KMS-11 (cell line): ENCODE data around the gene KIAA1958.

Experiments
- H2AFZ ChIP-seq: fragments of 200-600 bp; sonication (generic); 2 replicates; pipeline ENCODE4 v1.6.1; 2016; ENCODE audit warnings: antibody characterized with exemption, mixed run types, low read depth
- H3K27ac ChIP-seq: fragments of 200-600 bp; sonication (generic); 2 replicates; pipeline ENCODE4 v1.6.1; 2016; ENCODE audit warnings: mild to moderate bottlenecking, mixed run types
- H3K27me3 ChIP-seq: fragments of 200-600 bp; sonication (generic); 2 replicates; pipeline ENCODE4 v1.6.1; 2017; ENCODE audit warnings: mild to moderate bottlenecking, low read depth, mixed run types, moderate library complexity; ENCODE audit not compliant: insufficient read depth
- H3K36me3 ChIP-seq: fragments of 200-600 bp; sonication (generic); 2 replicates; pipeline ENCODE4 v1.6.1; 2017; ENCODE audit warnings: mild to moderate bottlenecking, mixed run types; ENCODE audit not compliant: insufficient read depth
- H3K4me1 ChIP-seq: fragments of 200-600 bp; sonication (generic); 2 replicates; pipeline ENCODE4 v1.6.1; 2016; ENCODE audit warnings: mild to moderate bottlenecking, low read depth, mixed run types; ENCODE audit not compliant: poor library complexity, severe bottlenecking
- H3K4me2 ChIP-seq: fragments of 200-600 bp; sonication (generic); 2 replicates; pipeline ENCODE4 v1.7.0; 2016; ENCODE audit warnings: mild to moderate bottlenecking, mixed run types
- H3K4me3 ChIP-seq: fragments of 200-600 bp; sonication (generic); IDR thresholded peaks from 2 replicates; pipeline ENCODE4 v1.6.1; 2017; ENCODE audit warnings: low read depth, low read length, mixed read lengths; ENCODE audit not compliant: insufficient read depth
- H3K79me2 ChIP-seq: fragments of 200-600 bp; sonication (generic); 2 replicates; pipeline ENCODE4 v1.6.1; 2016; ENCODE audit warnings: low read depth, mixed run types; ENCODE audit not compliant: insufficient read depth
- H3K9ac ChIP-seq: fragments of 200-600 bp; sonication (generic); 2 replicates; pipeline ENCODE4 v1.6.1; 2016; ENCODE audit warnings: mild to moderate bottlenecking, mixed run types
- H4K20me1 ChIP-seq: fragments of 200-600 bp; sonication (generic); 2 replicates; pipeline ENCODE4 v1.6.1; 2016; ENCODE audit warnings: mild to moderate bottlenecking, mixed run types; ENCODE audit not compliant: insufficient read depth
- TF ChIP-seq, protein P1 (sequence below): fragments of 200-600 bp; sonication (generic); conservative IDR thresholded peaks from 2 replicates; pipeline ENCODE4 v1.6.1; 2017; ENCODE audit warnings: low read depth, mild to moderate bottlenecking, antibody characterized with exemption, low read length, moderate library complexity, mixed read lengths

KIAA1958 gene

DNA sequence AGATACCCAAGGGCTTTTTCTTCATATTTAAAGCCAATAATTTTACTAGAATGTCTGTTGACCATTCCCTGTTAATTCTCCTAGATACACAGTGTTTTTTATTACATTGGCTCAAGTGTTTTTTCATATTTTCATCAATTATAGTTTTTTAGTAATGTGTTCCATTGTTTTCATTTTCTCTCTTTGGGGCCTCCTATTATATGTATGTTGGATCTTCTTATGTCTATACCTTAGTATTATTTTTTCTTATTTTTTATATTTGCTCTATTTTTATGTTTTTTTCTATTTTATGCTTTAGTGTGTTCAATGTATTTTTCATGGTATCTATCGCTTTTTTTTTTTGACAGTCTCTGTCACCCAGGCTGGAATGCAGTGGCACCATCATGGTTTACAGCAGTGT lies 7.5 kb downstream of the KIAA1958 start:
- Histone ChIP-seq H3K4me2 (no peak overlapping the region), H3K27ac (no peak overlapping the region), H3K4me1 (no peaks in the 10 kb centered on the region), H3K4me3 (no peak overlapping the region), H3K36me3 (no peaks in the 10 kb centered on the region; the same call in 1 of the 2 replicates), H3K27me3 (no peaks in the 10 kb centered on the region), H4K20me1 (no peaks in the 10 kb centered on the region), H3K9ac (no peak overlapping the region), H2AFZ (no peak overlapping the region), H3K79me2 (no peaks in the 10 kb centered on the region)
- TF ChIP-seq, protein P1, sequence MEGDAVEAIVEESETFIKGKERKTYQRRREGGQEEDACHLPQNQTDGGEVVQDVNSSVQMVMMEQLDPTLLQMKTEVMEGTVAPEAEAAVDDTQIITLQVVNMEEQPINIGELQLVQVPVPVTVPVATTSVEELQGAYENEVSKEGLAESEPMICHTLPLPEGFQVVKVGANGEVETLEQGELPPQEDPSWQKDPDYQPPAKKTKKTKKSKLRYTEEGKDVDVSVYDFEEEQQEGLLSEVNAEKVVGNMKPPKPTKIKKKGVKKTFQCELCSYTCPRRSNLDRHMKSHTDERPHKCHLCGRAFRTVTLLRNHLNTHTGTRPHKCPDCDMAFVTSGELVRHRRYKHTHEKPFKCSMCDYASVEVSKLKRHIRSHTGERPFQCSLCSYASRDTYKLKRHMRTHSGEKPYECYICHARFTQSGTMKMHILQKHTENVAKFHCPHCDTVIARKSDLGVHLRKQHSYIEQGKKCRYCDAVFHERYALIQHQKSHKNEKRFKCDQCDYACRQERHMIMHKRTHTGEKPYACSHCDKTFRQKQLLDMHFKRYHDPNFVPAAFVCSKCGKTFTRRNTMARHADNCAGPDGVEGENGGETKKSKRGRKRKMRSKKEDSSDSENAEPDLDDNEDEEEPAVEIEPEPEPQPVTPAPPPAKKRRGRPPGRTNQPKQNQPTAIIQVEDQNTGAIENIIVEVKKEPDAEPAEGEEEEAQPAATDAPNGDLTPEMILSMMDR, result no peak

- Histone ChIP-seq H2AFZ (no peak overlapping the region), H3K79me2 (no peaks in the 10 kb centered on the region), H3K4me1 (no peaks in the 10 kb centered on the region), H3K27me3 (no peaks in the 10 kb centered on the region), H4K20me1 (no peaks in the 10 kb centered on the region), H3K9ac (no peak overlapping the region), H3K4me3 (no peak overlapping the region), H3K4me2 (no peak overlapping the region), H3K27ac (no peak overlapping the region), H3K36me3 (no peaks in the 10 kb centered on the region; the same call in 1 of the 2 replicates)
- TF ChIP-seq, protein P1, result no peak
These were observed 9.0 kb downstream of the KIAA1958 start for GRCh38 chr9:112495614-112496013.

GRCh38 chr9:112496074-112496722 lies 9.6 kb downstream of the KIAA1958 start:
- H3K27ac ChIP-seq, result no peak overlapping the region
- TF ChIP-seq, protein P1, result no peak
- peaks cover under 1% of the 10 kb centered on the region for H3K4me1 ChIP-seq
- no peaks in the 10 kb centered on the region for H4K20me1 ChIP-seq
- H3K9ac ChIP-seq, result no peak overlapping the region
- no peak overlapping the region for H3K4me2 ChIP-seq
- H3K79me2 ChIP-seq, result no peaks in the 10 kb centered on the region
- no peaks in the 10 kb centered on the region for H3K27me3 ChIP-seq
- no peaks in the 10 kb centered on the region; the same call in 1 of the 2 replicates for H3K36me3 ChIP-seq
- no peak overlapping the region for H2AFZ ChIP-seq
- H3K4me3 ChIP-seq, result no peak overlapping the region

GRCh38 chr9:112500842-112501241 lies 14.2 kb downstream of the KIAA1958 start:
- TF ChIP-seq, protein P1, result no peak
- Histone ChIP-seq H2AFZ (no peak overlapping the region), H3K4me2 (no peak overlapping the region), H3K27ac (no peak overlapping the region), H3K9ac (no peak overlapping the region), H3K4me3 (no peak overlapping the region), H3K79me2 (no peaks in the 10 kb centered on the region), H3K36me3 (no peaks in the 10 kb centered on the region), H4K20me1 (no peaks in the 10 kb centered on the region), H3K4me1 (peaks cover 19% of the 10 kb centered on the region), H3K27me3 (no peaks in the 10 kb centered on the region)
